H1 (cell line): Measurements from ENCODE around the gene DCHS1. TPM values are rescaled to one million over a fixed set of nuclear protein-coding genes. Genes with fewer than 3 reads are reported as not detected.

Experiments used
- CHD1 ChIP-seq: IDR thresholded peaks from 2 replicates; pipeline ENCODE4 v1.6.1; 2012; ENCODE audit warnings: low read depth, low read length, improper control_type of control experiment
- USF2 ChIP-seq: IDR thresholded peaks from 2 replicates; pipeline ENCODE4 v1.6.1; 2011; ENCODE audit warnings: low read length, improper control_type of control experiment
- polyA plus RNA-seq, 7 experiments: library from polyadenylated mRNA; depleted of rRNA in 3 of 7; stranded (reverse) in 5 of 7; unstranded in 2 of 7; fragments of >200 nt in 5 of 7; fragments of 200-250 nt in 2 of 7; gene quantifications; 1 replicate in 5 of 7; 2 replicates in 1 of 7; 4 replicates in 1 of 7; pipeline versions ENCODE4 v1.2.1 to v1.2.3, GENCODE V29; 2011 to 2013; ENCODE audit warnings: missing spikeins in 2 of 7, mixed read lengths in 2 of 7
- total RNA-seq: library from RNA; stranded (reverse); fragmentation: NEBNext Ultra II Directional; extraction: Animal tissue kit (Norgen Biotek cat#: 25700); gene quantifications from 2 replicates; pipeline ENCODE4 v1.2.1, GENCODE V29; 2021

DCHS1 gene
- total and polyA plus RNA-seq, 2 of the 8 experiments (the other 6 are each of a cell fraction or from before 2014, with no cell fraction given): 8.2 to 10.5 TPM

- no peak for TF ChIP-seq USF2
- TF ChIP-seq CHD1: no peak
These were observed 38.3 kb downstream of the DCHS1 start (continued) for GRCh38 chr11:6617315-6617781.
